DND-41 (cell line): ENCODE results near the gene FAM72D.
"Not testable (repeated sequence)": the region's sequence is repeated elsewhere in the genome, so short reads cannot be mapped to it uniquely, and the experiment has no call there.

Experiments
- ATAC-seq: fragments of 200-7000 bp; cut with Tn5 transposase; 3 replicates; pipeline ENCODE4 v1.9.1; 2021; ENCODE audit warnings: low read depth; ENCODE audit not compliant: insufficient read depth
- DNase-seq: peaks from one replicate; pipeline ENCODE4 v3.0.0-alpha.2; 2020
- H2AFZ ChIP-seq: 2 replicates; pipeline ENCODE4 v1.6.0; 2012; ENCODE audit warnings: low read depth, low read length
- H3K27ac ChIP-seq: 2 replicates; pipeline ENCODE4 v1.5.1; 2012; ENCODE audit warnings: low read length, inconsistent platforms
- H3K27me3 ChIP-seq: fragments of 200-600 bp; sonication (generic); 2 replicates; pipeline ENCODE4 v1.6.0; 2012; ENCODE audit warnings: low read length, mild to moderate bottlenecking, inconsistent platforms; ENCODE audit not compliant: insufficient read depth, poor library complexity
- H3K36me3 ChIP-seq: 2 replicates; pipeline ENCODE4 v1.5.1; 2012; ENCODE audit warnings: low read length, inconsistent platforms; ENCODE audit not compliant: insufficient read depth
- H3K4me1 ChIP-seq: 2 replicates; pipeline ENCODE4 v1.5.1; 2012; ENCODE audit warnings: mild to moderate bottlenecking, low read length; ENCODE audit not compliant: insufficient read depth
- H3K4me2 ChIP-seq: 2 replicates; pipeline ENCODE4 v1.6.0; 2012; ENCODE audit warnings: mild to moderate bottlenecking, moderate library complexity, low read length, inconsistent platforms; ENCODE audit not compliant: insufficient read depth
- H3K4me3 ChIP-seq, 2 experiments: fragments of 200-600 bp in 1 of 2; shearing (Covaris generic) in 1 of 2; 2 replicates each; pipeline ENCODE4 v1.5.1; 2012 to 2016; ENCODE audit warnings: inconsistent platforms in 2 of 2, low read length in 2 of 2, mild to moderate bottlenecking in 2 of 2, low read depth in 1 of 2, moderate library complexity in 1 of 2
- H3K79me2 ChIP-seq: 2 replicates; pipeline ENCODE4 v1.6.0; 2012; ENCODE audit warnings: low read length, inconsistent platforms; ENCODE audit not compliant: insufficient read depth
- H3K9ac ChIP-seq: 2 replicates; pipeline ENCODE4 v1.6.0; 2012; ENCODE audit warnings: low read depth, mild to moderate bottlenecking, inconsistent platforms, low read length, moderate library complexity
- H3K9me3 ChIP-seq: 2 replicates; pipeline ENCODE4 v1.5.1; 2012; ENCODE audit warnings: low read length, moderate library complexity, mild to moderate bottlenecking, inconsistent platforms; ENCODE audit not compliant: insufficient read depth, severe bottlenecking
- H4K20me1 ChIP-seq: 2 replicates; pipeline ENCODE4 v1.6.0; 2012; ENCODE audit warnings: low read length; ENCODE audit not compliant: insufficient read depth

FAM72D gene

DNA sequence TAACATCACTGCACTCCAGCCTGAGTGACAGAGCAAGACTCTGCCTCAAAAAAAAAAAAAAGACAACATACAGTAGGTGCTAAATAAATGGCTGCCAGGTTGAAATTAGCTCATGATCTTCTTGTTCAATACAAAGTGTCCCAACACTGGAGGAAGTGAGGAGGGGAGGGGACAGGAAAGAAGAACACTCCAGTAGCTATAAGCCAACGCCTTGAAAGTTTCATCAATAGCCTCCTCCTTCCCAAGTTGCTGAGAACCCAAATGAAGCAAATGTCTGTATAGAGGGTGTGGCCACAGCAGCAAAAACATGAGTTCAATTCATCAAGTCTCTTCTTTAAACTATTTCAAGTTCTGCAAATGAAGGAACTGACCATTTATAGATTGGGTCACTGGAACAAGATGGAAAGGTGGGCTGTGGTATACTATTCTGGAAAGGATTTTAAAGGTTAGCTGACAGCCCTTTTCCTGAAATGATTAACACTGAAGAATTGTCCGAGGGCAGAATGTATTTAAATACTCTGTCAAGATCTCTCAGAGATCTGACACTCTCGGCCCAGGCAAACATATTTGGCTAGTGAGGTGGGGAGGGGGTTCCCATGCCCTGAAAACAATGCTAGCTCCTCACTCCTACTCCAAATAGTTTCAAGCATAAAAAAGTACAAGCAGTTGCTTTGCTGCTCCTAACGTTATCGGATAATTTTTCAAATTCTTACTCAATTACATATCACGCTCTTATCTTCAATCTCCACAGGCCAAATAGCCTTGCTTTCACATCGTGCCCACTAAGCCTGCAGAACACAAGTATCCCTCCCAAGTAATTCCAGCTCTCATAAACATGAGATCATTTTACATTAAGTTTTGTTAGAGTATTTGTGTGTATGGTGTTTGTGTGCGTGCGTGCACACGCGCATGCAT is 17.6 kb upstream of the FAM72D start:
- not testable (repeated sequence) for H3K9me3 ChIP-seq, H4K20me1 ChIP-seq, DNase-seq

DNA sequence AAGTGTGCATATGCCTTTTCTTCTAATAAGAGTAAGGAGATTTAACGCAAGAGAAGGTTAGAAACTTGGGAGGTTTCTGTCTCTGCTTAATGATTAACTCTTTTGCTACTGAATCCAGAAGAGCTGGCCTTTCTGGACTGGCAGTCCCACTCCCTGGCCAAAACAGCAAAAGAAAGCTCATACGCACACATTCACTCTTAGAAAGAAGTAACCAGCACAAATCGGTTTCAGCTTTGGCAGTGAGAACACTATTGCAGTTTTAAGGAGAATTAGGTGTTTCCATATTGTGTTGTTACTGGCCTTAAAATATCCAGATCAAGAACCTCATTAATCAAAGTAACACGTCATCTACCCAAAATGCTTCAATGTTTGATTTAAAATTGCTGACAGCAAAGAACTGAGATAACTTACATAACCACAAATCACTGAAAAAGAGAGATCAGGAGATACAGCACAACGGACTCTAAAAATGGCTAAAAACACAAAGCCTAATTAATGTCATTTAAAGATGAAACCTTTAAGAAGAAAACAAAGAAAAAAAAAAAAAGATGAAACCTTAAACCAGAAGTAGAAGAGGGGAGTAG is 16.9 kb upstream of the FAM72D start:
- not testable (repeated sequence) for ATAC-seq

More for the DNA sequence above, 17.6 kb upstream of the FAM72D start:
- H3K27ac ChIP-seq, H3K9ac ChIP-seq, ATAC-seq, H2AFZ ChIP-seq, H3K27me3 ChIP-seq, H3K4me2 ChIP-seq, H3K79me2 ChIP-seq, H3K4me1 ChIP-seq, H3K4me3 ChIP-seq, H3K36me3 ChIP-seq: not testable (repeated sequence)

DNA sequence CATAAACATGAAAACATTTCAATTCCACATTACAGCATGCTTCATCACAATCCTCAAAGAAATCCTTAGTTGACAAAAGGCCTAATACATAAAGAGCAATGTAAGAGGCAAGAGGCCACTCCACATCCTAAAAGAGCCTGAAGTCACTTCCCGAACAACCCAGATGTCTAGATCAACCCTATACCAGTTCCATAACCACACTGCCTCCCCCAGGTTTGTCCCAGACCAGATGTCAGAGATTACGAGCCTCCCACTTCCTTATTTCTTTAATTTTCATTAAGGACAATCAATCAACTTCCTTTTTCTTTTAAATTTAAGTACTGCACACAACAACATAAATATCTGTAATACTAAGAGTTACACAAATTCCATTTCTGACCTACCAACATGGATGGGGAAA is 16.0 kb upstream of the FAM72D start:
- H3K27me3 ChIP-seq, H3K9ac ChIP-seq, H3K9me3 ChIP-seq, H3K79me2 ChIP-seq, H3K4me1 ChIP-seq, H3K4me3 ChIP-seq, H3K4me2 ChIP-seq, H3K27ac ChIP-seq, ATAC-seq, DNase-seq, H3K36me3 ChIP-seq, H4K20me1 ChIP-seq, H2AFZ ChIP-seq: not testable (repeated sequence)

More for the DNA sequence above, 16.9 kb upstream of the FAM72D start:
- not testable (repeated sequence) for H3K79me2 ChIP-seq, H3K9me3 ChIP-seq, H3K27ac ChIP-seq, H3K9ac ChIP-seq, H3K4me3 ChIP-seq, H3K36me3 ChIP-seq, H3K27me3 ChIP-seq, H3K4me1 ChIP-seq, DNase-seq, H4K20me1 ChIP-seq, H2AFZ ChIP-seq, H3K4me2 ChIP-seq

DNA sequence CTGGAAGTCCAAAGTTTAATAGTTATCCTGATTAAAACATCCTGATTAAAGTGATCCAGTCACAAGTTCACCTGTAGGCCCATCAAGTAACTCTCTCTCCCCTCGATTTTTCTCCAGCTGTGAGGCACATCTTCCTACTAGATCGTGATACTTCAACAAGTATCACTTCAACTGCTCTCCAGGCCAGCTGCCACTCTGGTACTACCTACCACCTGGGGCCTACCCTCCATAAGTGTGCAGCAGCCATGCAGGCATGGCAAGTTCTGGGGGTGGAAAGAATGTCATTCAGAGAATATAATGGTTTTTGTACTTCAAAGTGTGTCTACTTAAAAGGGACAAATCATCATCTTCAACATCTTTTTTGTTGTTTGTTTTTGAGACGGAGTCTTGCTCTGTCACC is 15.6 kb upstream of the FAM72D start:
- ATAC-seq, H3K4me3 ChIP-seq, H3K36me3 ChIP-seq, H3K27me3 ChIP-seq, H3K79me2 ChIP-seq, H2AFZ ChIP-seq, H3K9ac ChIP-seq, H4K20me1 ChIP-seq, H3K27ac ChIP-seq, H3K4me1 ChIP-seq, H3K9me3 ChIP-seq, DNase-seq, H3K4me2 ChIP-seq: not testable (repeated sequence)

DNA sequence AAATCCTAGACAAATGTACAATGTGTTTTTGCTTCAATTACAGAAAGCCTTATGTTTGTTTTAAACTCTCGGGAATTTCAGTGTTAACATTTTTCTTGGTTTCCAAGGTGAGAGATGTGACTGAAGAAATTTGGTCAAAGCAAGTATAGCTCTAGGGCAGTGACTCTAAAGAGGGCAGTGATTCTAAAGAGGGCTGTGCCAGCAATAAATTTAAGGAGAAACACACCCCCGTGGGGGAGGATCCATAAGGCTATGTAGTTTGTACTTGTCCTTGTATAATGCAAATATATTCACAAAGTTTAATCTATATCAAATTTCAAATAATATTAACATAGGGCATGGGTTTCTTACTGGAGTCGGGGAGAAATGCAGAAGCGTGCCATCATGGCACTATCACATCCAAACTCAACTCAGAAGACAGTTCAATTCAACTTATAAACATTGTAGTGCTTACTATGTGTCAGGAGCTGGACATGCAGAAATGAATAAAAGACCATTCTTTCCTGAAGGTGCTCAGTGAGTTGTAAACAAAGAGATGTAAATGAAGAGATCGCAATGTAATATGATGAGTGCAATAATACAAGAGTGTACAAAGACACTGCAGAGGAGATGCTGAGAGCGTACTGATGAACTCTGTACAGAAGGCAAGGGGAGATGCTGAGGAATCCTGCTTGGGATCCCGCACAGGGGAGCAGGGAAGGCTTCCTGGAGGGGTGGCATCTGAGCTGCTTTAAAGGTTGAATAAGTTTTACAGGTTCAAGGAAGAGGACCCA is 13.1 kb upstream of the FAM72D start:
- not testable (repeated sequence) for H3K4me1 ChIP-seq, H3K27me3 ChIP-seq, H3K79me2 ChIP-seq, H3K9me3 ChIP-seq, H4K20me1 ChIP-seq, H3K9ac ChIP-seq, H2AFZ ChIP-seq, H3K4me3 ChIP-seq, H3K27ac ChIP-seq, H3K36me3 ChIP-seq, DNase-seq, ATAC-seq, H3K4me2 ChIP-seq

DNA sequence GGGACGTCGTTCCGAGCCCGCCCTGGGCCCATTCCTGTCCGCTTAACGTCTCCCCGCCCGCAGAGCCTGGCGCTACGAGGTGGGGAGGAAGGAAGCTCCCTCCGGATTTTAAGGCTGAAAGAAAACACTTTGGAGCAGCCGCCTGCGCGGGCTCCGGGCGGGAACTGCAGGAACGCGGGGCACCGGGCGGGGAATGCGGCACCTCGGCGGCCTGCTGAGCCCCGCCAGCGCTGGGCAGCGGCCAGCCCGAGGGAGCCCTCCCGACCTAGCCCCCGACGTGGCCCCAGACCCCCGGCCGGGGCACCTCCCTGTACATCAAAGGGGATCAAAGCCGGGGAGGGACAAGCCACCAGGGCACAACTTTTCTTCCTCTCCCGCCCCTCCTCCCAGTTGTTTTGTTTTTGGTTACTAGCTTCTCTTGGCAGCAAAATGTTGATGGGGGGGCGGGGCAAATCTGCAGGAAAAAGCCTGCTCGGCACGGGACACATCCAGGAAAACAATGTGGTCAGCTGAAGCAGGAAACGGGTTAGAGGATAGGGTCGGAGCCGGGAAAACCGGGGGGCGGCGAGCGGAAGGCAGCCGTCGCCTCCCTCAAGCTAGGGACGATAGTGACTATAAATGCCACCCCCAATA is 2.1 kb upstream of the FAM72D start:
- H2AFZ ChIP-seq, H3K27ac ChIP-seq, H3K9me3 ChIP-seq, H3K36me3 ChIP-seq, ATAC-seq, H3K4me1 ChIP-seq, H4K20me1 ChIP-seq, H3K27me3 ChIP-seq, H3K79me2 ChIP-seq: not testable (repeated sequence)
- H3K4me2 ChIP-seq, result peak overlapping the region; percentile 53; the same call in 1 of the 2 replicates
- peak overlapping the region in 1 of 2 experiments; percentile 44; a peak in 2 of 4 replicates for H3K4me3 ChIP-seq
- peak overlapping the region; percentile 30; the same call in 1 of the 2 replicates for H3K9ac ChIP-seq
- DNase-seq, result peak; percentile 25

DNA sequence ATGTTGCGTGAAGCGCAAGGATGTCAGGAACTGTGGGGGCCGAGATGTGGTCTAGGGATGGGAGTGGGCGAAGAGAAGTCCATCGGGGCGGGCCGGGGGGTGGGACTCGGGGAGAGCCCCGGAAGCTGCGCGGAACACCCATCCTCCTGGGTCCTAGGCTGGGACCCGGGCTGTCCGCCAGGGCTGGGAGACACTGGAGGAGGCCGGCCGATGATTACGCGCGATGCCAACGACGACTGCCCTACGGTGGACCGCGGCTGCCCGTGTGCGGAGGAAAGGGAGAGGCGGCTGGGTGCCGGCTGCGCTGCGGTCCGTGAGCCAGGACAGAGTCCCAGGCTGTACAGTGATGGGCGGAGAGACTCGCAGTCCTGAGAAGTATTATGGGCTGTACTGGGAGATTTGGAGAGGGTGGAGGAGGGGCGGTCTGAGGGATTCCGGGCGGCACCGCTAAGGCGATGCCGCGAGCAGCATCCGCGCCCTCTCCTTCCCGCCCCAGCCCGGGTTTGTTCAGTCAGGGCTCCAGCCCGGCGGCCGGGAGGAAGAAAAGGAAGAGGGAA is 1.0 kb upstream of the FAM72D start:
- H3K79me2 ChIP-seq, H3K27me3 ChIP-seq, H3K4me1 ChIP-seq, H3K9ac ChIP-seq, H3K36me3 ChIP-seq, H2AFZ ChIP-seq, H4K20me1 ChIP-seq, H3K27ac ChIP-seq, H3K9me3 ChIP-seq: not testable (repeated sequence)
- ATAC-seq (peak; percentile 18), DNase-seq (peak; percentile 25)
- Histone ChIP-seq H3K4me3 (peak overlapping the region in 1 of 2 experiments; percentile 58; a peak in 2 of 4 replicates), H3K4me2 (peak overlapping the region; percentile 49)
